ENCODE data around the gene RPGRIP1L.

- TF ChIP-seq CTCF (IDR thresholded peaks at IDR 0.05 in 4 of 5, conservative IDR thresholded peaks at IDR 0.05 in 1 of 5) (no peak), POLR2A (IDR thresholded peaks at IDR 0.05) (no peak)
Measured at GRCh38 chr16:53721017-53721416, 17.4 kb upstream of the RPGRIP1L start.

Data from gastrocnemius medialis (tissue), 4 donors.